ENCODE measurements around the gene RARS1.

DNA sequence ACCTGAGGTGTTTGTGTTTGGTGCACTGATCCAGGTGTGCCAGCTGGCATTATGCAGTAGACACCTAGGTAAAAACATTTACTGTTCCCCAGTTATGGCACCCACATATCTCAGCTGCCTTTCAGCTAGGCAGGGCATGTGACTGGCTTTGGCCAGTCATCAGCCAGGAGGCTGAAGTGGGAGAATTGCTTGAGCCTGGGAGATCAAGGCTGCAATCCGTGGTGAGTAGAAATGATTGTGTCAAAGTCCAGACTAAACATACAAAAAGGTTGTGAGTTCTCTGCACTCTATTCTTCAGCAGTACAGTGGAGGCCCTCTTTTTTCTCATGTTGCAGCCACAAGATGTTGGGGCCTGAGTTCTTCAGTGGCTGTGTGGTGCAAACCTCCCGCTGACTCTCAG, 39.6 kb downstream of the RARS1 start:
- TF ChIP-seq, protein P1, sequence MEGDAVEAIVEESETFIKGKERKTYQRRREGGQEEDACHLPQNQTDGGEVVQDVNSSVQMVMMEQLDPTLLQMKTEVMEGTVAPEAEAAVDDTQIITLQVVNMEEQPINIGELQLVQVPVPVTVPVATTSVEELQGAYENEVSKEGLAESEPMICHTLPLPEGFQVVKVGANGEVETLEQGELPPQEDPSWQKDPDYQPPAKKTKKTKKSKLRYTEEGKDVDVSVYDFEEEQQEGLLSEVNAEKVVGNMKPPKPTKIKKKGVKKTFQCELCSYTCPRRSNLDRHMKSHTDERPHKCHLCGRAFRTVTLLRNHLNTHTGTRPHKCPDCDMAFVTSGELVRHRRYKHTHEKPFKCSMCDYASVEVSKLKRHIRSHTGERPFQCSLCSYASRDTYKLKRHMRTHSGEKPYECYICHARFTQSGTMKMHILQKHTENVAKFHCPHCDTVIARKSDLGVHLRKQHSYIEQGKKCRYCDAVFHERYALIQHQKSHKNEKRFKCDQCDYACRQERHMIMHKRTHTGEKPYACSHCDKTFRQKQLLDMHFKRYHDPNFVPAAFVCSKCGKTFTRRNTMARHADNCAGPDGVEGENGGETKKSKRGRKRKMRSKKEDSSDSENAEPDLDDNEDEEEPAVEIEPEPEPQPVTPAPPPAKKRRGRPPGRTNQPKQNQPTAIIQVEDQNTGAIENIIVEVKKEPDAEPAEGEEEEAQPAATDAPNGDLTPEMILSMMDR (IDR thresholded peaks at IDR 0.05; ENCODE audit: low read depth, low read length), result no peak
- TF ChIP-seq POLR2A (IDR thresholded peaks at IDR 0.05; ENCODE audit: extremely low read depth, insufficient read length) (no peak), MYC (IDR thresholded peaks at IDR 0.05; ENCODE audit: low read depth, low read length) (no peak)
- TF ChIP-seq, protein P2, sequence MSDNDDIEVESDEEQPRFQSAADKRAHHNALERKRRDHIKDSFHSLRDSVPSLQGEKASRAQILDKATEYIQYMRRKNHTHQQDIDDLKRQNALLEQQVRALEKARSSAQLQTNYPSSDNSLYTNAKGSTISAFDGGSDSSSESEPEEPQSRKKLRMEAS (IDR thresholded peaks at IDR 0.05; ENCODE audit: low read depth, low read length), result no peak
